SK-MEL-5 (cell line): ENCODE data around the gene SCLT1. TPM values are rescaled to one million over a fixed set of nuclear protein-coding genes. Genes with fewer than 3 reads are reported as not detected.
"Not testable (repeated sequence)": the region's sequence is repeated elsewhere in the genome, so short reads cannot be mapped to it uniquely, and the experiment has no call there.

Source experiments
- DNase-seq: peaks from one replicate; pipeline ENCODE4 v3.0.0-alpha.2; 2016; ENCODE audit warnings: low read depth, low spot score
- in situ Hi-C: cut with HindIII; loops from 2 replicates; pipeline ENCODE4 v1.10.0; 2016; ENCODE audit warnings: low sequenced_read_pairs, high pct_unique_total_duplicates, low pct_unique_long_range_greater_than_20kb
- polyA plus RNA-seq, 2 experiments: library from polyadenylated mRNA; depleted of rRNA; stranded (reverse); fragments of >200 nt; gene quantifications; 2 replicates each; pipeline ENCODE4 v1.2.3, GENCODE V29; 2015
- total RNA-seq: library from RNA; depleted of rRNA; stranded (reverse); fragments of >200 nt; shearing (Covaris generic); gene quantifications from 2 replicates; pipeline ENCODE4 v1.2.3, GENCODE V29; 2014; rRNA removed

The SCLT1 gene
- 10.8 and 11.7 TPM in 2 replicates for total RNA-seq
- polyA plus RNA-seq (2015; cell fraction: cytosol; rRNA removed) = 11.1 and 12.1 TPM in 2 replicates
- polyA plus RNA-seq (2015; cell fraction: nucleus; rRNA removed) = 8.9 and 11.2 TPM in 2 replicates

DNA sequence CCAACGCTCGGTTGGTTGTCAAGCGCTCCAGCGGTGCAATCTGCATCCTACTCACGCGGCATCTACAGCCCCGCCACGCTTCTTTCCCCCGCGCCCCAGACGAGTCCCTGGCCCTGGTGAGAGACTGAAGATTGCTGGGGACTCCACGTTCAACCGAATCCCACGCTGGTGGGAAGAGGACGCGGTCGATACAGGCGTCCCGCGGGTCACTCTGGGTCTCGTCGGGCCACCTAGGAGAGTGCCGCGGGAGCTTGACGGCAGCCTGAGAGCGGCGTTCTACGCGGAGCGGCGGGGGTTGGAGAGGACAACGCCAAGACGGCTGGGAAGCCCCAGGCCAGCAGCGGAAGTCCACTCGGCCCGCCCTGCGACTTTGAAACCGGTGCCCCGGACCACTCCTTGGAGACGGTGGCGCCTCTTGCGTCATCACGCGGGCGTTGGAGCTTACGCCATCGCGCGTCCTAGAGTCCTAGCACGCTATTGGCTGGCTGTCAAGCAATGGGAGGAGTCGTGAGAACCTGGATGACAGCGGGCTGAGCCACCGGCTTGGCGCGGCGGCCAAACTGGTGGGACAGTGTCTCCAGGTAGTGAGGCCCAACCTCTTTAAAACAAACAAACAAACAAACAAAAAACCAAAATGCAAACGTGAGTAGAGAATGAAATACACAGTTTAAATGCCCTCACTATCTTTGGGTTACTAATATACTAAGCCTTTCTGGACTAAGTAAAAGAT lies at the start of gene SCLT1:
TSS of gene SCLT1 (minus strand) at position 349 of the 730 bp plus-strand sequence. CDS start 436 bp downstream, outside the sequence.
- DNase-seq = peak; percentile 97
- in situ Hi-C loops = no loop called here

DNA sequence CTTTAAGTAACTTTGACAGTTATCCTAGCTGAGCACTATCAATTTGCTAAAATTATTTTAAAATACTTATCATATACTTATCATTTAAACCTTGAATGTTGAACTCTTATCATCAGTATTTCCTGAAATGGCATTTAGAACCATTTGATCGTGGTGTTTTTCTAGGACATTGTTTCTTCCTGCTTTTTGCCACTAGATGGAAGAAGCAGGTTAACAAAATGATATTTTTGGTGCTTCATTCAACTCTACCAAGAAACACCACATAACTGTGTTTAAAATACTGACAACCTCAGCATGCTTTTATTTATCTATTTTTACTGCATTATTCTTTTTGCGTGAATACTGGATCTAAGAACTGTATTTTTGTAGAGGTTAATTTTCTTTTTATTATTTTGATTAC lies 47.2 kb upstream of the SCLT1 start:
- in situ Hi-C loops = no loop called here
- DNase-seq = no peak

DNA sequence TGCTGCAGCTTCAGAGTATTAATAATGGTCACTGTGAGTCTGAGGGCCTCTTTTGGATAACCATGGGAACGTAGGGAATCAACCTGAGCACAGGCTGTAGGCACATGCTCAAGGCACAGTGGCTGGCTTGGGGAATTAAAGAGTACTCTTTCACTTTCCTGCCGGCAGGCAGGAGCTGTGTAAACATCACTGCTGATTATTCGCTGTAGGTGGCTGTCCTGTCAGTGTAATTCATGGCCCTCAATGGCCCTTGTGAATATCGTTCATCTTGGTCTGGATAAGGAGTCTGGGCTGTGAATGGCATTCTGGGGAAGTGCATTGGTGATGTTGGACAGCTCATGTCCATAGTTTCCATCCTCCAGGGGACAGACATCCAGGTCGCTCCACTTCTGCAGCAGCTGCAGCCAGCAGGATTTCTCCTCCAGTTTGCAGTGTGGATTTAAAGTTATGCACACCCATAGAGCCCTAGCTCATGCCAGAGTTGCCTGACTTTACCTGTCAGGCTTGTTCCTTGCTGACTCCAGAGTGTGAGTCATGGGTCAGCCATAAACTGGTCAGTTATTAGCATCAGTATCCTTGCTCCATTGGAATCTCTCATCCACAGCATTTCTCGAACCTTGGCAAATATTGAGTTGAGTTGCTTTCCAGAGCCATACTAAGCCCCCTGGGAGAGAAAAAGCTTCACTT lies 45.6 kb upstream of the SCLT1 start:
- in situ Hi-C loops = no loop called here

DNA sequence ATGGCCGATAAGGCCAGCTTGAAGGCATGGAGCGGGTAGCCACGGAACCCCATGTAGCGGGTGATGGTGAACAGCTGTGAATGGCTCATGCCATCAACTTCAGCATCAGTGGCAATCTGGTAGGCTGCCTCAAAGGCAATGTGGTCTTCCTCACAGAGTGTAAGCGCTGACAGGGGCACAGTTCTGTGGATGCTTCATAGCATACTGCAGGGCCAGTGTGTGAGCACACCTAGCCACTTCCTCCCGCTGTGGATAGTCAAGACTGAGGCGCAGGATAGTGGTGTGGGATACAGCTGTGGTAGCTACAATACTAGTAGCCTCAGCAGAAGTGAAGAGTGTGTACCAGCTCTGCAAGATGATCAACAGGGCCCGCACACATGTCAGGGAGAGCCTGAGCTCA lies 43.1 kb upstream of the SCLT1 start:
- DNase-seq = no peak
- in situ Hi-C loops = no loop called here

More for the DNA sequence above, 45.6 kb upstream of the SCLT1 start:
- DNase-seq = no peak

GRCh38 chr4:129131343-129131742 lies 38.0 kb upstream of the SCLT1 start:
- in situ Hi-C loops = no loop called here
- no peak for DNase-seq

- DNase-seq = no peak
- in situ Hi-C loops = no loop called here
These were observed 35.8 kb upstream of the SCLT1 start for GRCh38 chr4:129129143-129129542.

DNA sequence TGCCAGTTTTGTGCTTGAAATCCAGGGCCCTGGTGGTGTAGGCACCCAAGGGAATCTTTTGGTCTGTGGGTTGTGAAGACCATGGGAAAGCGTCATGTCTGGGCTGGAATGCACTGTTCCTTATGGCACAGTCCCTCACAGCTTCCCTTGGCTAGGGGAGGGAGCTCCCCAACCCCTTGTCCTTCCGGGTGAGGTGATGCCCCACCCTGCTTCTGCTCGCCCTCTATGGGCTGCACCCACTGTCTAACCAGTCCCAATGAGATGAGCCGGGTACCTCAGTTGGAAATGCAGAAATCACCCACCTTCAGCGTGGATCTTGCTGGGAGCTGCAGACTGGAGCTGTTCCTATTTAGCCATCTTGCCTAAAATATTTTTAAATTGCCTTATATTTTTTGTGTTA lies 33.3 kb upstream of the SCLT1 start:
- DNase-seq, in situ Hi-C loops: not testable (repeated sequence)

- in situ Hi-C loops = no loop called here
- no peak for DNase-seq
These were observed 24.4 kb upstream of the SCLT1 start for GRCh38 chr4:129117705-129118104.

GRCh38 chr4:129113919-129114318 lies 20.6 kb upstream of the SCLT1 start:
- in situ Hi-C loops = no loop called here
- DNase-seq = peak; percentile 7

DNA sequence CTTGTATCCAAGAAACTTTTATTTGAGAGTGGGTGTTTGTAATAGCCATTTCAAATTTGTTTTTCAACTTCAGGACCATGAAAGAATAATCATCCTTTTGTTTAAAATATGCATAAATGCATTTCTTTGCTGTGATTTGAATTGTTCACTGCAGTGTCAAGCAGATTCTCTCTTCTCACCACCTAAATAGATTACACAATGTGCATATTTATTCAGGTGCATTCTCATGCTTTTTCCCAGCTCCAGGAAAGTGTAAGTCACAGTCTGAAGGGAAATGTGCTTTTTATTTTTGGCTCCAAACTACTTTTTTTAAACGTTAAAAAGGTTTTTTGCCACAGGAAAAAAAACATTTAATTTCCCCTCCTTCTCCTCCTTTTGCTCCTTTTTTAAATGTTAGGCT lies 20.1 kb upstream of the SCLT1 start:
- in situ Hi-C loops = no loop called here

GRCh38 chr4:129111919-129112318 lies 18.6 kb upstream of the SCLT1 start:
- DNase-seq = no peak
- in situ Hi-C loops = no loop called here

More for the DNA sequence above, 20.1 kb upstream of the SCLT1 start:
- DNase-seq = no peak

DNA sequence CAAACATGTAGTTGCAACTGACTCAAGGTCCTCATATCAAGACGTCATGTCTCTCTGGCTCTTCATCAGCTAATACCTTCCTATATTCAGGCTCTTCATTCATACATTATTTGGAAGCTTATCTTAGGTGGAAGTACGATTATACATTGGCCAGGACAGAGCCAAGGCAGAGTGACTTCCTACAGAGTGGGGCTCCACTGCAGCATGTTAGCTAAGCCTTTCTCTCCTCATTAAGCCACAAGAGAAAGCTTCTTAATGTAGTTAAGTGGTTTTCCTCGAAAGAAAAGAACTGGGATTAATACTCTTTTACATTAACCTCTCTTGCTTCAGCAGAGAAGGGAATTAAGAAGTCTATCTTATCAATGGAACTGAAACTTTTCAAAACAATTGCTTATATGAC lies 17.6 kb upstream of the SCLT1 start:
- in situ Hi-C loops = no loop called here
- DNase-seq = no peak

GRCh38 chr4:129109965-129110824 lies 16.9 kb upstream of the SCLT1 start:
- in situ Hi-C loops = no loop called here
- DNase-seq = no peak

DNA sequence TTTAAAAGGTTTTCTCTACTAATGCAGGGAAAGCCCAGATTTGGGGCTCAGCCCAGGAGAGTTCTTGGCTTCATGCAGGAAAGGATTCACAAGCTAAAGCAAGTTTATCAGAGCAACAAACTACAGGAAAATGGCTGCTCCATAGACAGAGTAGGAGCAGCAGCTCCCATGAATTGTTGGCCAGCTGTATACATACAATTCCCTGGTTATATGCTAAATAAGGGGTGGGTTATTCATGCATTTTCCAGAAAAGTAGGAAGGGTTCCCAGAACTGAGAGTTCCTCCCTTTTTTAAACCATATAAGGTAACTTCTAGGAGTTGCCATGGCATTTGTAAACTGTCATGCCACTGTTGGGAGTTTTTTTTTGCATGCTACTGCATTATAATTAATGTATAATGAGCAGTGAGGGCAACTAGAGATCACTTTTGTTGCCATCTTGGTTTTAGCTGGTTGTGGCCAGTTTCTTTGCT lies 5.2 kb upstream of the SCLT1 start:
- DNase-seq = no peak
- in situ Hi-C loops = no loop called here

GRCh38 chr4:129095811-129096454 lies 2.6 kb upstream of the SCLT1 start, which contains the start of gene C4orf33:
Gene C4orf33 (plus strand): TSS chr4:129096152. CDS start chr4:129102611, 6,459 bp downstream.
- in situ Hi-C loops = no loop called here
- DNase-seq = peak; percentile 76

DNA sequence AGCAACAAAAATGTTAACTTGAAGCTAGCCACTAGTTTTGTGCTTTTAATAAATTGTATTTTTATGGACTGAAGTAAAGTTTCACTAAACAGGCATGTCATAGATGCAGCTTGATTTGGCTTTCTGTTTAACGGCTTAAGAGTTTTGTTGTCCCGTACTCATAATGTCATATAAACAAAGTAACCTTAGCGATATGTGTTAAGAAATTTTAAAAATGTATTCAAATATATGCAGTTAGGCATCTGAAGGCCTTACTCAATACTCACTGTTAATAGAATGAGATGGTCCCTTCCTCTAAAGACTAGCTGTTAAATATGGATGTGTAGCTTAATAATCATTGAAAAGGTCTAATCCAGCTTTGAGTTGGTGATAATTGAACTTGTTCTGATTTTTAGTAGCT lies 1.0 kb upstream of the SCLT1 start:
- in situ Hi-C loops = no loop called here
- no peak for DNase-seq

DNA sequence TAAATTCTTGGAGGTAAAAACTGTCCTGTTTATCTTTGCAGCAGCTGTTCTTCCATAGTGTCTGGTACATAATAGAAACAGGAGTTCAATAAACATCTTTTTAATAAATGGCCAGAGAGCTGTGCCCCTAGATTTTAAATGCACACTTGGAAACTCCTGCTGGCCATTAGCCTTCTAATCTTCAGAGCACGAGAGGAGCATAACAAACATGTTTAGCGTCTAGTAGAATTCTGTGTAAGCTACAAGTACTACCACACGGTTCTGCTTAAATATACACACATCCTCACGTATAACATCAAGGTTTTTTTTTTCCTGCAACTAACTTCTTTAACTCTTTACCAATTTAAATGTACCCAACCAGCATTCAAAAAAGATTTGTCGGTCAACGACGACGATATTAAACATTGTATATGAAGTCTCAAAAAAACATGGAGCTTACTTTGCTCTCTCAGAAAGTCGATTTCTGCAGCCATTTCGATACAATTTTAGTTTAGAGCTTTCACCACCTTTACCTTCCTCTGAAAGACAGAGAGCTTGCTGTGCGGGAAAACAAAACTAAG lies 628 bp downstream of the SCLT1 start:
- no peak for DNase-seq
- in situ Hi-C loops = no loop called here
